Gastrocnemius medialis (tissue), 4 donors: ENCODE results near the gene APBA1. TPM values are rescaled to one million over a fixed set of nuclear protein-coding genes. Genes with fewer than 3 reads are reported as not detected.

Experiments used
- ATAC-seq, 2 donors: fragments of 150-250 bp; one replicate each; pipeline ENCODE4 v1.9.1; 2016
- DNase-seq, 2 donors: peaks; one replicate each; pipeline ENCODE4 v3.0.0-alpha.2; 2019
- H3K27ac ChIP-seq, 4 donors: fragments of 200-600 bp; sonication (generic); 1 replicate in 1 of 4; 2 replicates in 3 of 4; pipeline ENCODE4 v1.5.1; 2016 to 2018; ENCODE audit warnings: mild to moderate bottlenecking in 2 of 4, moderate library complexity in 1 of 4
- H3K27me3 ChIP-seq, 3 donors: fragments of 200-600 bp; sonication (generic) in 2 of 3; 1 replicate in 1 of 3; 2 replicates in 2 of 3; pipeline versions ENCODE4 v1.5.1 to v1.6.0; 2016 to 2019; ENCODE audit warnings: mild to moderate bottlenecking in 1 of 3, moderate library complexity in 1 of 3
- H3K36me3 ChIP-seq, 2 donors: fragments of 200-600 bp; sonication (generic) in 1 of 2; one replicate each; pipeline ENCODE4 v1.5.1; 2017 to 2018
- H3K4me1 ChIP-seq, 2 donors: fragments of 200-600 bp; sonication (generic) in 1 of 2; one replicate each; pipeline ENCODE4 v1.5.1; 2016 to 2017; ENCODE audit warnings: mild to moderate bottlenecking in 2 of 2
- H3K4me3 ChIP-seq, 4 donors: fragments of 200-600 bp; sonication (generic) in 3 of 4; 1 replicate in 1 of 4; 2 replicates in 3 of 4; pipeline ENCODE4 v1.5.1; 2016 to 2019; ENCODE audit warnings: mild to moderate bottlenecking in 2 of 4
- H3K9me3 ChIP-seq, 3 donors: fragments of 200-600 bp; sonication (generic) in 2 of 3; 1 replicate in 1 of 3; 2 replicates in 2 of 3; pipeline ENCODE4 v1.5.1; 2016 to 2019
- POLR2A ChIP-seq, 2 donors: fragments of 450-650 bp; IDR thresholded peaks; one replicate each; pipeline ENCODE4 v1.6.1; 2017; ENCODE audit warnings: antibody characterized with exemption in 2 of 2, mild to moderate bottlenecking in 2 of 2, moderate library complexity in 2 of 2
- in situ Hi-C, 4 donors: fragments of 200-750 bp; cut with MboI; loops; one replicate each; pipeline versions ENCODE4 v1.15.0 to v1.8.0; 2017; ENCODE audit warnings: low sequenced_read_pairs in 4 of 4
- intact Hi-C: fragments of 100-400 bp; cut with DNase I; formaldehyde crosslinking; loops from one replicate; pipeline ENCODE4 v1.15.1; 2023; ENCODE audit warnings: low total_unique reads
- total RNA-seq, 4 donors: library from RNA; depleted of rRNA; stranded (reverse); fragments of >200 nt; gene quantifications; one replicate each; pipeline versions ENCODE4 v1.1.0 to v1.2.3, GENCODE V29; 2016
- TF ChIP-seq, protein P1 (sequence below), 5 experiments: fragments of 450-650 bp in 3 of 5; fragments of 200-600 bp in 2 of 5; sonication (generic) in 2 of 5; IDR thresholded peaks in 4 of 5; conservative IDR thresholded peaks in 1 of 5; 1 replicate in 4 of 5; 2 replicates in 1 of 5; pipeline ENCODE4 v1.5.1; 2016 to 2019; ENCODE audit warnings: antibody characterized with exemption in 5 of 5, mild to moderate bottlenecking in 3 of 5, moderate library complexity in 3 of 5

APBA1 gene
- total RNA-seq, 4 donors from 2014 or later = 0.61 to 2.3 (median 1.4) TPM

DNA sequence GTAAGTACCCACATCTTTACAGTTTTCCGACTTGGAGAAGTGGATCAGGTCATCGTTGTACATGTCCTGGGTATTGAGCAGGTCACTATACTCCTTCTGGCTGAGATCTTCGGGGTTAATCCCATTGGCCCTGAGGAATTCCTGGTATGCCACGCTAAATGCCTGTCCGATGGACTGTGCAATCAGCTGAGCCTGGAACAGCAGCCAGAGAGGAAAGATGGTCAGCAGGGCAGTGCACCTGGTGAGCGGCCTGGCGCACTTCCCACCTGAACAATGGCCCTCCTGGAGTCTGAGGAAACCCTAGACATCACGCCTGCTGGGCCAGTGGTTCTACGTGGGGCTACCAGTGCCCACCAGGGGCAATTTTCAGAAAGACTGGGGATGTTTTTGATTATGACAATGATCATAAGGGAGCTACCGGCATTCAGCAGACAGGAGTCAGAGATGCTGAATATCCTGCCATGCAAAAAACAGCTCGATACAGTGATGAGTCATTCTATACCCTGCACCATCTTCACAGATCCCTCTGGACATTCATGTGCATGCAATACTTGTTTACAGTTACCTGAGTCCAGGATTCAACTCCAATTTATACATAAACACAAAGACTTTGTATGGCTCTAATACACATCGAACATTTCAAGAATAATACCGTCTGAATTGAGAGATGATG lies 219.9 kb downstream of the APBA1 start:
- H3K27ac ChIP-seq = no peak overlapping the region
- DNase-seq (no peak), ATAC-seq (no peak)
- H3K36me3 ChIP-seq = peaks cover 0 to 5% of the 10 kb centered on the region in 2 donors
- H3K4me1 ChIP-seq = no peaks in the 10 kb centered on the region
- no peaks in the 10 kb centered on the region for H3K27me3 ChIP-seq
- no peak overlapping the region for H3K4me3 ChIP-seq
- in situ Hi-C loops (no loop called here), intact Hi-C loops (no loop called here)
- TF ChIP-seq, protein P1, sequence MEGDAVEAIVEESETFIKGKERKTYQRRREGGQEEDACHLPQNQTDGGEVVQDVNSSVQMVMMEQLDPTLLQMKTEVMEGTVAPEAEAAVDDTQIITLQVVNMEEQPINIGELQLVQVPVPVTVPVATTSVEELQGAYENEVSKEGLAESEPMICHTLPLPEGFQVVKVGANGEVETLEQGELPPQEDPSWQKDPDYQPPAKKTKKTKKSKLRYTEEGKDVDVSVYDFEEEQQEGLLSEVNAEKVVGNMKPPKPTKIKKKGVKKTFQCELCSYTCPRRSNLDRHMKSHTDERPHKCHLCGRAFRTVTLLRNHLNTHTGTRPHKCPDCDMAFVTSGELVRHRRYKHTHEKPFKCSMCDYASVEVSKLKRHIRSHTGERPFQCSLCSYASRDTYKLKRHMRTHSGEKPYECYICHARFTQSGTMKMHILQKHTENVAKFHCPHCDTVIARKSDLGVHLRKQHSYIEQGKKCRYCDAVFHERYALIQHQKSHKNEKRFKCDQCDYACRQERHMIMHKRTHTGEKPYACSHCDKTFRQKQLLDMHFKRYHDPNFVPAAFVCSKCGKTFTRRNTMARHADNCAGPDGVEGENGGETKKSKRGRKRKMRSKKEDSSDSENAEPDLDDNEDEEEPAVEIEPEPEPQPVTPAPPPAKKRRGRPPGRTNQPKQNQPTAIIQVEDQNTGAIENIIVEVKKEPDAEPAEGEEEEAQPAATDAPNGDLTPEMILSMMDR (IDR thresholded peaks at IDR 0.05 in 4 of 5, conservative IDR thresholded peaks at IDR 0.05 in 1 of 5) = no peak
- H3K9me3 ChIP-seq = no peaks in the 10 kb centered on the region

DNA sequence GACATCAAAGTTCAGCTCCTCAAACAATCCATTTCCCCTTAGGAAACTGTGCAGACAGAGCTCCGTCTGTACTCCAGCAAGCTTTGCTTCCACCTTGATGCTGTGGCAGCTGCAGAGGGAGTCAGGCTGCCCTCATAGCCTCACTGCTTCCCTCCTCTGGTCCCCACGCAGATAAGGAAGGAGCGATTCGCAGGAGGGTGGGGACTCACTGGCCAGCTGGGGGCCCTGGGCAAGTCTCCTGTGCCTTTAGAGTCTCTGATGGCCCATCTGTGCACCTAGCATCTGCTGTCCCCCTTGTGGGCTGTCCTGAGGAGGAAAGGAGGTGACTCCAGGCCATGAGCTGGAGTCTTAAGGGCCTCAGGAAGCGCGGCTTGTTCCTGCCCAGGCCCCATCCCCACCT lies 225.7 kb downstream of the APBA1 start:
- intact Hi-C loops = no loop called here
- Histone ChIP-seq H3K9me3 (no peaks in the 10 kb centered on the region), H3K4me1 (peaks cover 9 to 11% of the 10 kb centered on the region in 2 donors), H3K36me3 (no peaks in the 10 kb centered on the region), H3K27ac (no peak overlapping the region), H3K4me3 (no peak overlapping the region), H3K27me3 (no peaks in the 10 kb centered on the region)
- TF ChIP-seq, protein P1 (IDR thresholded peaks at IDR 0.05 in 4 of 5, conservative IDR thresholded peaks at IDR 0.05 in 1 of 5) = no peak
- no peak for TF ChIP-seq POLR2A (IDR thresholded peaks at IDR 0.05)
- DNase-seq = no peak
- no peak for ATAC-seq
- in situ Hi-C loops = no loop called here

DNA sequence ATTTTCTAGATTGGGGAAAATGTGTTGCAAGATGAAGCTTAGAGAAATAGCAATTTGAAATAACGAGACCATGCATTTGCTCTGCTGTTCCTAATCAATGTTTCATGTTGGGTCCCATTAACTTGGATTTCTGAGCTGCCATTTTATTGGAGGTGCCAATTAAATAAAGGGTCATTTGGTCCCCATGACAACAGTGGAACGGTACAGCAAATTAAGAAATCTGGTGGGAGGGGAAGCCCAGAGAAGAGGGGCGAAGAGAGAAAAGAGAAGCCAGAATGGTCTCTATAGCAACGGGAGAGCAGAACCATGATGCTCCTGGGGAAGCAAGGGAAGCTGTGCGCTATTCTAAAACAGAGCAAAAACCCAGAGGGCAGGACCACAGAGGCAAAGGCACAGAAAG lies 226.9 kb downstream of the APBA1 start:
- intact Hi-C loops (no loop called here), in situ Hi-C loops (no loop called here)
- H3K4me3 ChIP-seq = no peak overlapping the region
- H3K27ac ChIP-seq = no peak overlapping the region
- DNase-seq = no peak
- TF ChIP-seq, protein P1 (IDR thresholded peaks at IDR 0.05 in 4 of 5, conservative IDR thresholded peaks at IDR 0.05 in 1 of 5) = no peak
- no peak for TF ChIP-seq POLR2A (IDR thresholded peaks at IDR 0.05)
- peaks cover 9 to 11% of the 10 kb centered on the region in 2 donors for H3K4me1 ChIP-seq
- no peaks in the 10 kb centered on the region for H3K9me3 ChIP-seq
- H3K27me3 ChIP-seq = no peaks in the 10 kb centered on the region
- H3K36me3 ChIP-seq = no peaks in the 10 kb centered on the region
- no peak for ATAC-seq

DNA sequence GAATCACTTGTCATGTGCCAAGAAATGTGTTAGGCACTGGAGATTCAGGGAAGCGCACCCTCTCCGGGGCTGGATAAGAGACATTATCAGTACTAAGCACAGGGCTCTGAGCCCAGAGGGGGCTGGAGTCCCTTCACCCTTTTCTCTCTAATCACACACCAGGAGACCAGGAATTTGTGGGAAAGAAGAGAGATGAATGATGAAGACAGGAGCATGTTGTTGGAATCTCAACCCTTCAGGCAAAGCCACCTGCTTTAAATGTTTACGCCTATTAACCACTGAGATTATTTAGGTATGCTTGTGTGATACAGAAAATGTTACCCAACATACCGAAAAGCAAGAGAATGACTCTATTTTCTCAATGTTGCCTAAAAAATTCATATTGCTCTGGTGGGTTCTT lies 227.4 kb downstream of the APBA1 start:
- intact Hi-C loops = no loop called here

More for the DNA sequence above, 227.4 kb downstream of the APBA1 start:
- no peak overlapping the region for H3K4me3 ChIP-seq
- no peak overlapping the region for H3K27ac ChIP-seq
- no peaks in the 10 kb centered on the region for H3K9me3 ChIP-seq
- H3K27me3 ChIP-seq = no peaks in the 10 kb centered on the region
- H3K4me1 ChIP-seq = peaks cover 9 to 11% of the 10 kb centered on the region in 2 donors
- ATAC-seq = no peak
- no peaks in the 10 kb centered on the region for H3K36me3 ChIP-seq
- no peak for DNase-seq
- no peak for TF ChIP-seq POLR2A (IDR thresholded peaks at IDR 0.05)
- TF ChIP-seq, protein P1 (IDR thresholded peaks at IDR 0.05 in 4 of 5, conservative IDR thresholded peaks at IDR 0.05 in 1 of 5) = no peak
- in situ Hi-C loops = no loop called here
